Endothelial cell (in vitro differentiated cells): Measurements from ENCODE around the gene CDK11A. TPM values are rescaled to one million over a fixed set of nuclear protein-coding genes. Genes with fewer than 3 reads are reported as not detected.
"Not testable (repeated sequence)": the region's sequence is repeated elsewhere in the genome, so short reads cannot be mapped to it uniquely, and the experiment has no call there.

Source experiments
- DNase-seq: peaks from one replicate; pipeline ENCODE4 v3.0.0; 2021; ENCODE audit warnings: low spot score
- H3K27ac Mint-ChIP-seq: one replicate; pipeline ENCODE4 v1.8.0; 2021; ENCODE audit warnings: mixed read lengths, inconsistent platforms; ENCODE audit not compliant: unreplicated experiment
- H3K27me3 Mint-ChIP-seq: one replicate; pipeline ENCODE4 v1.8.0; 2021; ENCODE audit warnings: mild to moderate bottlenecking, moderate library complexity, mixed read lengths, inconsistent platforms; ENCODE audit not compliant: unreplicated experiment
- H3K36me3 Mint-ChIP-seq: one replicate; pipeline ENCODE4 v1.8.0; 2021; ENCODE audit warnings: mild to moderate bottlenecking, low read depth, mixed read lengths, inconsistent platforms; ENCODE audit not compliant: unreplicated experiment
- H3K4me1 Mint-ChIP-seq: one replicate; pipeline ENCODE4 v1.8.0; 2021; ENCODE audit warnings: mild to moderate bottlenecking, mixed read lengths, inconsistent platforms; ENCODE audit not compliant: unreplicated experiment
- H3K4me3 Mint-ChIP-seq: one replicate; pipeline ENCODE4 v1.8.0; 2021; ENCODE audit warnings: mild to moderate bottlenecking, mixed read lengths, inconsistent platforms; ENCODE audit not compliant: unreplicated experiment
- H3K9me3 Mint-ChIP-seq: one replicate; pipeline ENCODE4 v1.8.0; 2021; ENCODE audit warnings: mixed read lengths, inconsistent platforms; ENCODE audit not compliant: unreplicated experiment
- CTCF ChIP-seq: fragments of 200-600 bp; sonication (generic); IDR thresholded peaks from one replicate; pipeline ENCODE4 v1.5.0; 2021; ENCODE audit warnings: antibody characterized with exemption; ENCODE audit not compliant: unreplicated experiment
- total RNA-seq: library from RNA; stranded (reverse); fragmentation: NEBNext Ultra II Directional; extraction: Animal tissue kit (Norgen Biotek cat#: 25700); gene quantifications from one replicate; pipeline ENCODE4 v1.2.1, GENCODE V29; 2021; ENCODE audit not compliant: unreplicated experiment

Gene CDK11A
- total RNA-seq, 1 donor from 2014 or later: 109 TPM

GRCh38 chr1:1748686-1749321 is 24.6 kb upstream of the CDK11A start:
- H3K4me1 Mint-ChIP-seq: peaks cover 4% of the 10 kb centered on the region

GRCh38 chr1:1746566-1746909 is 22.4 kb upstream of the CDK11A start:
- not testable (repeated sequence) for H3K27ac Mint-ChIP-seq, H3K27me3 Mint-ChIP-seq, H3K9me3 Mint-ChIP-seq, H3K4me3 Mint-ChIP-seq, H3K36me3 Mint-ChIP-seq, H3K4me1 Mint-ChIP-seq, DNase-seq

More at GRCh38 chr1:1748686-1749321, 24.6 kb upstream of the CDK11A start:
- Mint-ChIP-seq H3K36me3 (peaks cover 7% of the 10 kb centered on the region), H3K27me3 (peaks cover 6% of the 10 kb centered on the region), H3K9me3 (no peaks in the 10 kb centered on the region), H3K27ac (no peak overlapping the region), H3K4me3 (peak overlapping the region; percentile 9)
- no peak for DNase-seq
- TF ChIP-seq CTCF: no peak

- H3K4me1 Mint-ChIP-seq, H3K36me3 Mint-ChIP-seq, H3K27ac Mint-ChIP-seq, H3K27me3 Mint-ChIP-seq, H3K9me3 Mint-ChIP-seq, H3K4me3 Mint-ChIP-seq: not testable (repeated sequence)
- DNase-seq: peak; percentile 76
These were observed 21.8 kb upstream of the CDK11A start for GRCh38 chr1:1745651-1746565.

GRCh38 chr1:1742529-1742928 is 18.4 kb upstream of the CDK11A start:
- H3K27me3 Mint-ChIP-seq, DNase-seq, H3K9me3 Mint-ChIP-seq, H3K4me1 Mint-ChIP-seq, H3K27ac Mint-ChIP-seq, H3K36me3 Mint-ChIP-seq, H3K4me3 Mint-ChIP-seq: not testable (repeated sequence)

- H3K4me1 Mint-ChIP-seq, H3K4me3 Mint-ChIP-seq, DNase-seq, H3K27ac Mint-ChIP-seq, H3K36me3 Mint-ChIP-seq, H3K27me3 Mint-ChIP-seq, H3K9me3 Mint-ChIP-seq: not testable (repeated sequence)
These were observed 16.9 kb upstream of the CDK11A start for GRCh38 chr1:1741013-1741412.

GRCh38 chr1:1738799-1739337 is 14.7 kb upstream of the CDK11A start:
- H3K27ac Mint-ChIP-seq, H3K4me1 Mint-ChIP-seq, H3K27me3 Mint-ChIP-seq, H3K4me3 Mint-ChIP-seq, H3K36me3 Mint-ChIP-seq, H3K9me3 Mint-ChIP-seq, DNase-seq: not testable (repeated sequence)

GRCh38 chr1:1737675-1738590 is 13.8 kb upstream of the CDK11A start:
- not testable (repeated sequence) for DNase-seq, H3K36me3 Mint-ChIP-seq, H3K9me3 Mint-ChIP-seq, H3K4me1 Mint-ChIP-seq, H3K27me3 Mint-ChIP-seq, H3K4me3 Mint-ChIP-seq, H3K27ac Mint-ChIP-seq
